VCaP (cell line): ENCODE measurements around the gene MAPK13.

Experiments used
- H3K27ac ChIP-seq: fragments of 450-650 bp; 2 replicates; pipeline ENCODE4 v1.5.1; 2017
- TF ChIP-seq, protein P1 (sequence below): fragments of 450-650 bp; conservative IDR thresholded peaks from 2 replicates; pipeline ENCODE4 v1.5.1; 2017; ENCODE audit warnings: mild to moderate bottlenecking, moderate library complexity

Gene MAPK13

DNA sequence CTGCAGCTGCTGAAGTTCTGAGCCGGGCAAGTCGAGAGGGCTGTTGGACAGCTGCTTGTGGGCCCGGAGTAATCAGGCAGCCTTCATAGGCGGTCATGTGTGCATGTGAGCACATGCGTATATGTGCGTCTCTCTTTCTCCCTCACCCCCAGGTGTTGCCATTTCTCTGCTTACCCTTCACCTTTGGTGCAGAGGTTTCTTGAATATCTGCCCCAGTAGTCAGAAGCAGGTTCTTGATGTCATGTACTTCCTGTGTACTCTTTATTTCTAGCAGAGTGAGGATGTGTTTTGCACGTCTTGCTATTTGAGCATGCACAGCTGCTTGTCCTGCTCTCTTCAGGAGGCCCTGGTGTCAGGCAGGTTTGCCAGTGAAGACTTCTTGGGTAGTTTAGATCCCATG lies 21.2 kb upstream of the MAPK13 start:
- TF ChIP-seq, protein P1, sequence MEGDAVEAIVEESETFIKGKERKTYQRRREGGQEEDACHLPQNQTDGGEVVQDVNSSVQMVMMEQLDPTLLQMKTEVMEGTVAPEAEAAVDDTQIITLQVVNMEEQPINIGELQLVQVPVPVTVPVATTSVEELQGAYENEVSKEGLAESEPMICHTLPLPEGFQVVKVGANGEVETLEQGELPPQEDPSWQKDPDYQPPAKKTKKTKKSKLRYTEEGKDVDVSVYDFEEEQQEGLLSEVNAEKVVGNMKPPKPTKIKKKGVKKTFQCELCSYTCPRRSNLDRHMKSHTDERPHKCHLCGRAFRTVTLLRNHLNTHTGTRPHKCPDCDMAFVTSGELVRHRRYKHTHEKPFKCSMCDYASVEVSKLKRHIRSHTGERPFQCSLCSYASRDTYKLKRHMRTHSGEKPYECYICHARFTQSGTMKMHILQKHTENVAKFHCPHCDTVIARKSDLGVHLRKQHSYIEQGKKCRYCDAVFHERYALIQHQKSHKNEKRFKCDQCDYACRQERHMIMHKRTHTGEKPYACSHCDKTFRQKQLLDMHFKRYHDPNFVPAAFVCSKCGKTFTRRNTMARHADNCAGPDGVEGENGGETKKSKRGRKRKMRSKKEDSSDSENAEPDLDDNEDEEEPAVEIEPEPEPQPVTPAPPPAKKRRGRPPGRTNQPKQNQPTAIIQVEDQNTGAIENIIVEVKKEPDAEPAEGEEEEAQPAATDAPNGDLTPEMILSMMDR, result no peak
- no peak overlapping the region for H3K27ac ChIP-seq

DNA sequence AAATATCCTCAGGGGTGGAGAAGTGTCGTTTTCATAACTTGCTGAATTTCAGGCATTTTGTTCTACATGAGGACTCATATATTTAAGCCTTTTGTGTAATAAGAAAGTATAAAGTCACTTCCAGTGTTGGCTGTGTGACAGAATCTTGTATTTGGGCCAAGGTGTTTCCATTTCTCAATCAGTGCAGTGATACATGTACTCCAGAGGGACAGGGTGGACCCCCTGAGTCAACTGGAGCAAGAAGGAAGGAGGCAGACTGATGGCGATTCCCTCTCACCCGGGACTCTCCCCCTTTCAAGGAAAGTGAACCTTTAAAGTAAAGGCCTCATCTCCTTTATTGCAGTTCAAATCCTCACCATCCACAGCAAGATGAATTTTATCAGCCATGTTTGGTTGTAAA lies 20.3 kb upstream of the MAPK13 start:
- TF ChIP-seq, protein P1, result no peak
- H3K27ac ChIP-seq, result no peak overlapping the region

DNA sequence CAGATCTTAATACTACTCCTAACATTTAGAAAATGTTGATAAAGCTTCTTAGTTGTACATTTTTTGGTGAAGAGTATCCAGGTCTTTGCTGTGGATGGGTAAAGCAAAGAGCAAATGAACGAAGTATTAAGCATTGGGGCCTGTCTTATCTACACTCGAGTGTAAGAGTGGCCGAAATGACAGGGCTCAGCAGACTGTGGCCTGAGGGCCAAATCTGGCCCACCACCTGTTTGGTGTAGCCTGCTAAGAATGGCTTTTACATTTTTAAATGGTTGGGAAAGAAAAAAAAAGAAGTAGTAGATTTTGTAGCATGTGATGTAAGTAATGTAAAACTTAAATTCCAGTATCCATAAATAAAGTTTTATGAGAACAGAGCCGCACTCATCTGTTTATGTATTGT lies 19.4 kb upstream of the MAPK13 start:
- TF ChIP-seq, protein P1, result no peak
- no peak overlapping the region for H3K27ac ChIP-seq

DNA sequence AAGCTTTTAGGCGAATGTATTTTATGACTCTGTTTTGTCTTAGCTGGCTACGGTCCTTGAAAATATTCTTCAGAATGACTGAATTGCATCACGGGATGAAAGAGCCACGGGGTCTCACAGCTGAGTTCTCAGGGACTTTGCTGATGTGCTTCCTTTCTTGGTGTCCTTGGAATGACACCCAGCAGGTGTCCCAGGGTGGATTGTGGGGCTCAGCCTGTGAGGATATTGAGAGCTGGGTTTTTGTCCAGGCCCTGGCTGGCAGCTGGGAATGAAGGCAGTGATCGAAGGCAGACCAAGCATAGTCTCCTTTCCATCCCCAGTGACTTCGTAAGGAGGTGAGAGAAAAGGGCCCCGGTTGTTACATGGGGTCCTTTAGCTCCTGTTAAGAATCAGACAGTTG lies 18.8 kb upstream of the MAPK13 start:
- no peak overlapping the region for H3K27ac ChIP-seq

DNA sequence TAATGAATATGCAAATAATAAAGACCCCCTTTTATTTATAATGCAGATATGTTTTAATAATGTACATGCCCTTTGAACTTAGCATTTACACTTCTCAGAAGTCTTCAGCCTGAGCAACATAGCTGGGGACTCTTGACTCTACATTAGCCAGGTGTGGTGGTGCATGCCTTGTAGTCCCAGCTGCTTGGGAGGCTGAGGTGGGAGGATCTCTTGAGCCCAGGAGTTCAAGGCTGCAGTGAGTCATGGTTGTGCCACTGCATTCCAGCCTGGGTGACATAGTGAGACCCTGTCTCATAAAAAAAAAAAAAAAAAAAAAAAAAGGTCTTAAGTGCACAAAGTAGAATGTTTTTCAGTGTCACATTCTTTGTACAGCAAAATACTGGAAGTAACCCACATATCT lies 17.3 kb upstream of the MAPK13 start:
- H3K27ac ChIP-seq, result no peak overlapping the region
- TF ChIP-seq, protein P1, result no peak

More for the DNA sequence above, 18.8 kb upstream of the MAPK13 start:
- TF ChIP-seq, protein P1, result no peak

DNA sequence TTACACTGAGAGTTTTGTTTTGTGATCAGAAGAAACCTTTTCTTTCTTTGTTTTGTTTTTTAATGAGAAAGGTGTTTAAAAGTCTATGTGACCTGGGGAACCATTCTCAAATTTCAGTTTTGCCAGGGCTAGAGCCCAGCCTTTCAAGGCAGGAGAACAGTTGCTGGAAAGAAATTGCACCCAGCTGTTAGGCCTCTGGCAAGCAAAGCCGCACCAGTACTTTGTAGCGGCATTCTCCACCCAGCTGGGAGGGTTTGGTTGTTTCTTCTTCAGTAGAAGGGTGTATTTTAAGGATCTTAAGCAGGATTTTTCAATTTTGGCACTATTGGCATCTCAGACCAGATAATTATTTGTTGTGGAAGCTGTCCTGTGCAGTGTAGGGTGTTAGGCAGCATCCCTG lies 16.6 kb upstream of the MAPK13 start:
- H3K27ac ChIP-seq, result no peak overlapping the region
- TF ChIP-seq, protein P1, result no peak

DNA sequence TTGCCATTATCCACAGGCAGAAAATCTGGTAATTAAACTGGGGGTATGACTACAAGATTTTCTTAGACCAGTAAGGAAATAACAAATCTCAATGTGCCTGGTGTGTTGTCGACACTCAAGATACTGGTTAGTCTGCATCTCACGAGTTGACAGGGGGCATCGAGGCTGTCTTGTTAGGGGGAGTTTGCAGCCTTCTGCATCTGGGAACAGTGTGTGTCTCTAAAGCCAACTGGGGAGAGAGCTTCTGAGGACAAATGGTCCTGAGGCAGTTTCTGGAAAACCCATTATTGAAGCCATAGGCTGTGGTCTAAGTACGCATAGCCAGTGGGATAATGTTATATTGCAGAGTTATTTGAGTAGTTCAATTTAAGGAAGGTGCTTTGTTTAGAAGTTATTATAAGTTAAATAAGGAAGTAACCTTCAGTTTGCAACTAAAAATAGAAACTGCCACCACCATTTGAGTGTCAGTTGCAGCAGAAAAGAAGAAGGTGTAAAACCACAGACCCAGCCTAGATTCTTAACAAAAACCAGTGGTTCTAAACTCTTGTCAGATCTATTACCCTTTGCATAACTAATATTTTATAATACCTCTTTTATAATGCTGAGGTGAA lies 15.4 kb upstream of the MAPK13 start:
- no peak overlapping the region for H3K27ac ChIP-seq
- TF ChIP-seq, protein P1, result no peak

DNA sequence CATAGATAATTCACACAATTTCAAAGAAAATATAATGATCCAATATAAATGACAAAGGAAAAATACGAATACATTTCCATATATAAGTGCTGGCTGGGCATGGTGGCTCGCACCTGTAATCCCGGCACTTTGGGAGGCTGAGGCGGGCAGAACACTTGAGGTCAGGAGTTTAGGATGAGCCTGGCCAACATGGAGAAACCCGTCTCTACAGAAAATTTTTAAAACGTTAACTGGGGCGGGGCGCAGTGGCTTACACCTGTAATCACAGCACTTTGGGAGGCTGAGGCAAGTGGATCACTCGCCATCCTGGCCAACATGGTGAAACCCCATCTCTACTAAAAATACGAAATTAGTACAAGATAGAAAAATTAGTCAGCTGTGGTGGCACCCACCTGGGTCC lies 14.9 kb upstream of the MAPK13 start:
- no peak overlapping the region for H3K27ac ChIP-seq

More for the DNA sequence above, 14.9 kb upstream of the MAPK13 start:
- TF ChIP-seq, protein P1, result no peak
